D341Med (cell line): ENCODE data around the gene SMPX.
"Not testable (repeated sequence)": the region's sequence is repeated elsewhere in the genome, so short reads cannot be mapped to it uniquely, and the experiment has no call there.

Experiments
- DNase-seq: peaks from one replicate; pipeline ENCODE4 v3.0.0; 2012; ENCODE audit warnings: low spot score

SMPX gene

GRCh38 chrX:21757960-21758359 is at the start of gene SMPX:
SMPX (minus strand) TSS chrX:21758116; CDS start chrX:21754290, 3,826 bp downstream.
- no peak for DNase-seq

GRCh38 chrX:21806691-21807090 is 48.8 kb upstream of the SMPX start:
- no peak for DNase-seq

GRCh38 chrX:21802839-21803238 is 44.9 kb upstream of the SMPX start:
- no peak for DNase-seq

GRCh38 chrX:21802054-21802670 is 44.2 kb upstream of the SMPX start:
- peak; percentile 25 for DNase-seq

- DNase-seq, result no peak
These were observed 42.4 kb upstream of the SMPX start for GRCh38 chrX:21800344-21800770.

GRCh38 chrX:21799767-21800166 is 41.9 kb upstream of the SMPX start:
- no peak for DNase-seq

- DNase-seq, result no peak
These were observed 40.8 kb upstream of the SMPX start for GRCh38 chrX:21798677-21799219.

- no peak for DNase-seq
These were observed 24.1 kb upstream of the SMPX start for GRCh38 chrX:21781976-21782375.

GRCh38 chrX:21781525-21781924 is 23.6 kb upstream of the SMPX start:
- no peak for DNase-seq

- DNase-seq, result no peak
These were observed 21.2 kb upstream of the SMPX start for GRCh38 chrX:21779095-21779494.

- DNase-seq, result no peak
These were observed 20.3 kb upstream of the SMPX start for GRCh38 chrX:21778236-21778635.

GRCh38 chrX:21775128-21775527 is 17.2 kb upstream of the SMPX start:
- DNase-seq, result not testable (repeated sequence)

GRCh38 chrX:21773036-21773435 is 15.1 kb upstream of the SMPX start:
- not testable (repeated sequence) for DNase-seq

- DNase-seq, result no peak
These were observed 12.9 kb upstream of the SMPX start for GRCh38 chrX:21770631-21771321.

GRCh38 chrX:21766101-21766500 is 8.2 kb upstream of the SMPX start:
- DNase-seq, result no peak

- DNase-seq, result no peak
These were observed 6.1 kb upstream of the SMPX start for GRCh38 chrX:21764008-21764407.

- DNase-seq, result no peak
These were observed 572 bp upstream of the SMPX start for GRCh38 chrX:21758488-21758887.

- no peak for DNase-seq
These were observed 959 bp downstream of the SMPX start for GRCh38 chrX:21756785-21757529.

- DNase-seq, result no peak
These were observed 8.0 kb downstream of the SMPX start for GRCh38 chrX:21749924-21750323.

- DNase-seq, result no peak
These were observed 9.7 kb downstream of the SMPX start for GRCh38 chrX:21748235-21748634.

GRCh38 chrX:21747558-21747957 is 10.4 kb downstream of the SMPX start:
- no peak for DNase-seq

GRCh38 chrX:21745756-21746155 is 12.2 kb downstream of the SMPX start:
- DNase-seq, result peak; percentile 36

- no peak for DNase-seq
These were observed 13.2 kb downstream of the SMPX start for GRCh38 chrX:21744721-21745120.
